HG03025 (cell line): Measurements from ENCODE around the gene THRB.
"Not testable (repeated sequence)": the region's sequence is repeated elsewhere in the genome, so short reads cannot be mapped to it uniquely, and the experiment has no call there.

Source experiments
- ATAC-seq: cut with Tn5 transposase; IDR thresholded peaks from one replicate; pipeline ENCODE4 v1.9.1; 2021; ENCODE audit warnings: mild to moderate bottlenecking, moderate library complexity; ENCODE audit not compliant: unreplicated experiment, low FRiP score

Gene THRB

GRCh38 chr3:24137958-24138875 lies 356.4 kb downstream of the THRB start:
- ATAC-seq, result no peak

- no peak for ATAC-seq
These were observed 357.3 kb downstream of the THRB start for GRCh38 chr3:24137334-24137733.

- ATAC-seq, result no peak
These were observed 357.9 kb downstream of the THRB start for GRCh38 chr3:24136624-24137310.

- ATAC-seq, result no peak
These were observed 359.4 kb downstream of the THRB start for GRCh38 chr3:24135280-24135679.

- no peak for ATAC-seq
These were observed 360.7 kb downstream of the THRB start for GRCh38 chr3:24133942-24134341.

GRCh38 chr3:24133436-24133835 lies 361.2 kb downstream of the THRB start:
- ATAC-seq, result no peak

- no peak for ATAC-seq
These were observed 365.1 kb downstream of the THRB start for GRCh38 chr3:24129549-24129948.

- ATAC-seq, result no peak
These were observed 366.2 kb downstream of the THRB start for GRCh38 chr3:24128199-24129005.

- no peak for ATAC-seq
These were observed 371.1 kb downstream of the THRB start for GRCh38 chr3:24123596-24123995.

- ATAC-seq, result no peak
These were observed 374.2 kb downstream of the THRB start for GRCh38 chr3:24120434-24120833.

GRCh38 chr3:24119321-24119751 lies 375.3 kb downstream of the THRB start:
- no peak for ATAC-seq

GRCh38 chr3:24117508-24117907 lies 377.1 kb downstream of the THRB start:
- no peak for ATAC-seq

- ATAC-seq, result no peak
These were observed 382.9 kb downstream of the THRB start for GRCh38 chr3:24111711-24112110.

GRCh38 chr3:24110051-24110450 lies 384.6 kb downstream of the THRB start:
- no peak for ATAC-seq

GRCh38 chr3:24101676-24102168 lies 392.9 kb downstream of the THRB start:
- ATAC-seq, result no peak

GRCh38 chr3:24100696-24101402 lies 393.8 kb downstream of the THRB start:
- ATAC-seq, result no peak

- ATAC-seq, result no peak
These were observed 397.9 kb downstream of the THRB start for GRCh38 chr3:24096695-24097290.

- no peak for ATAC-seq
These were observed 398.4 kb downstream of the THRB start for GRCh38 chr3:24096271-24096670.

GRCh38 chr3:24094818-24095217 lies 399.8 kb downstream of the THRB start:
- ATAC-seq, result not testable (repeated sequence)

- no peak for ATAC-seq
These were observed 405.9 kb downstream of the THRB start for GRCh38 chr3:24088782-24089181.
